HG03442 (cell line): ENCODE measurements around the gene CIB4.

Experiments
- ATAC-seq: cut with Tn5 transposase; IDR thresholded peaks from one replicate; pipeline ENCODE4 v1.9.1; 2021; ENCODE audit warnings: mild to moderate bottlenecking, moderate library complexity; ENCODE audit not compliant: unreplicated experiment

CIB4 gene

GRCh38 chr2:26644188-26644835, 3.1 kb upstream of the CIB4 start:
- no peak for ATAC-seq

- no peak for ATAC-seq
Observed at GRCh38 chr2:26642429-26642828, 1.3 kb upstream of the CIB4 start.

- no peak for ATAC-seq
Observed at GRCh38 chr2:26640331-26640745, 828 bp downstream of the CIB4 start.

- ATAC-seq = no peak
Observed at GRCh38 chr2:26639685-26640243, 1.4 kb downstream of the CIB4 start.

DNA sequence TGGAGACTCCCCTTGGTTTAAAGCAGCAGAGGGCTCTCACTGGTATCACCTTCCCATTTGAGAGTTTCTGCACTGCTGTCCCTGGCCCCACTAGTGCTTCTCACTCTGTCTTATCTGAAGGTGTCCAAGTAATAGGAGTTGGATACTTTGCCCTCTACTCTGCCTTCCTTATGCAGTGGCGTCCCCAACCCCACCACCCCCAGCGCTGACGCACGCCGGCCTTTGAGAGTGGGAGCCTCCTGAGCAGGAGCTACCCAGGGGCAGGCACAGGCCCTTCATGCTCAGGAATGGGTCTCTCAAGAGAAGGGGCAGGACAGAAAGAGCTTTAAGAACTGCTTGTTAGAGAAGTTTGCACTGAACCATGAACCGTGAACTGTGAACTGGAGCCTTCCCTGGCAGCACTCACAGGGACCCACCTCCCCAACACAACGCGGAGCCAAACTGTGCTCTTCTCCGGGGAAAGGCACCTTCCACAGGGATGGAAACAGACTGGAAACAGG, 3.3 kb downstream of the CIB4 start:
- ATAC-seq = no peak

DNA sequence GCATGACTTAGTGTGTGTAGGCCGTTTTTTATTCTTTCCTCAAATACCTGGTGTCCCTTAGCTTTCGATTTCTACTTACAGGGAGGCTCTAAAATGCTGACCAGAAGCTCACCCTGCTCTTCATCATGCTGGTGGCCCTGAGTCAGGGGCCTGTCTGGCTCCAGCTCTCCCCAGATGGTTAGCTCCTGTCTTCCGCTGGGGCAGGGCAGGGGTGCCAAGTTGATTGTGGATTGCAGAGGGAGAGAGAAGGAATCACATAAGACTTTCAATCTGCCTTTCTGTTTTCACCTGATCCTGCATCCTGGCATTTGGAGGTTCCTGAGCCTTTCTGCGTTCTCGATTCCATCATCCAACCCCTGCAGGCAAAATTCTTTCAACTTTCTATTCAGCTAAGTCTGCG, 4.2 kb downstream of the CIB4 start:
- ATAC-seq = no peak

DNA sequence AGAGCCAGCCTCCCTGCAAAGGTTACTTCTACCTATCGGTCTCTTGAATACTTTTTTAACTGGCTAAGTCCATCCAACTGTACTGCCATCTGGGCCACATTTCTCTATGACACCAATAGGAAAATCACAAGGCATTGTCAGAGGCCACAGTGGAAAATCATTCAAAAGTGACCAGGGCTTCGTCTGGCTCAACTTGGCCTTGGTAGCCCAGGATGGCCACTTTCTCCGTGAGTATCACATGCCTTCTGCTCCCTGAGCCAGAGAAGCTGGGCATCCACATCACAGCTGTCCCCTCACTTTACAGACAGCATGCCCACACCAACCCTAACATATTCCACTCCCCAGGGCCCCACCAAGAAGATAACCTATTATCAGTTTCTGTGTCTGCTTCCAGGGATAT, 5.8 kb downstream of the CIB4 start:
- ATAC-seq = no peak

- no peak for ATAC-seq
Observed at GRCh38 chr2:26634636-26635230, 6.4 kb downstream of the CIB4 start.

GRCh38 chr2:26633993-26634595, 7.1 kb downstream of the CIB4 start:
- ATAC-seq = no peak

GRCh38 chr2:26633351-26633945, 7.7 kb downstream of the CIB4 start:
- no peak for ATAC-seq

GRCh38 chr2:26632624-26633185, 8.5 kb downstream of the CIB4 start:
- no peak for ATAC-seq

DNA sequence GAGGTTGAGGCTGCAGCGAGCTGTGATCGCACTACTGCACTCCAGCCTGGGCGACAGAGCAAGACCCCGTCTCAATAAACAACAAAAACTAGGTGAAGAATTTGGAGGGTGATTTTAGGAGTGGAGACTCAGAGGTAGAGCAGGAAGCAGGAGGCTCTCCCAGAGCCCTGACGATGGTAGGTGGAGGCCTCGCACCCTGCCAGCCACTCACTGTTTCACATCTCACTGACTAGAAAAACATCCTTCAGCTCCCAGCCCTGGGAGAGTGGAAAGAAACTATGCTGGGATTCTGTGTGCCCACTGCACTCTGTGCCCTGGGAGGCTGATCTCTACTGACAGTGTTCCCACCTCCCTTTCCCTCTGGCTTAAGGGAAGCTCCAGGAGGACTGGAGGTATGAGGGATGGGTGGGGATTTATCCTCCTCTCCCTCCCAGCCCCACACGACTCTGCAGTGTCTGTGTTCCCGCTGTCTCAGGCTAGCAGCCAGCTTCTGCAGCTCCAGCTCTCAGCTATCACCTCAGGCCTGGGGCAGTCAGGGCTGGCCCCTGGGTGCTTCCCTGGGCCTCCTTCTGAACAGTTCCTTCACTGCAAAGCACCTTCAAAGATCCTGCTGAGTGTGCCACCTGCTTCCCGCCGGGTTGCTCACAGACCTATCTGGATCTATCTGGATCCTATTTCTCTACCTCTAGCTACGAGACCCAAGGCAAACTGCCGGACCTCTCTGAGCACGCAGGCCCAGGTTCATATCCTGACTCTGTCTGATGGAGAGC, 9.6 kb downstream of the CIB4 start:
- no peak for ATAC-seq

GRCh38 chr2:26630669-26631360, 10.4 kb downstream of the CIB4 start:
- no peak for ATAC-seq

GRCh38 chr2:26630235-26630634, 10.9 kb downstream of the CIB4 start:
- ATAC-seq = no peak

- ATAC-seq = no peak
Observed at GRCh38 chr2:26629751-26630150, 11.4 kb downstream of the CIB4 start.

DNA sequence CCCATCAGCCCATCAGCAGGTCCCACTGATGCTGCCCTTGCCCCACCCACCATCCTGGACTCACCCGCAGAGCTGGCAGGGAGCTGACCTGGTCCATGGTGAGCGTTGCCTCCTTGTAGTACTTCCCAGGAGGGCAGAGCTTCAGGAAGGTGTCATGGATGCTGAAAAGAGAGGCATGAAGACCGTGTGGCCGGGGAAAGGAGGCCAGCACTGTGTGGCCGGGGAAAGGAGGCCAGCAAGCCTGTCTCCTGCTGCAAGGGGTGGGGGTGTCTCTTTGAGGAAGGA, 11.9 kb downstream of the CIB4 start:
- ATAC-seq = no peak

GRCh38 chr2:26628561-26629345, 12.4 kb downstream of the CIB4 start:
- ATAC-seq = no peak

- ATAC-seq = no peak
Observed at GRCh38 chr2:26627350-26628105, 13.6 kb downstream of the CIB4 start.

- no peak for ATAC-seq
Observed at GRCh38 chr2:26626606-26627005, 14.6 kb downstream of the CIB4 start.
